HEK293 (cell line): ENCODE measurements around the gene PLEKHG3.

Source experiments
- CTCF ChIP-seq: fragments of 450-650 bp; formaldehyde crosslinking; IDR thresholded peaks from 2 replicates; pipeline ENCODE4 v1.5.1; 2016; ENCODE audit warnings: missing biosample characterization, missing genetic modification characterization
- SP7 ChIP-seq: fragments of 450-650 bp; formaldehyde crosslinking; IDR thresholded peaks from 2 replicates; pipeline ENCODE4 v1.5.1; 2016; ENCODE audit warnings: missing biosample characterization, missing genetic modification characterization
- TCF7L2 ChIP-seq: IDR thresholded peaks from 2 replicates; pipeline ENCODE4 v1.6.1; 2011; ENCODE audit warnings: low read depth, mild to moderate bottlenecking, inconsistent platforms, low read length, moderate library complexity, borderline replicate concordance
- YY1 ChIP-seq: fragments of 450-650 bp; formaldehyde crosslinking; IDR thresholded peaks from 2 replicates; pipeline ENCODE4 v1.5.1; 2018; ENCODE audit warnings: missing biosample characterization, missing genetic modification characterization
- ZBTB11 ChIP-seq: fragments of 450-650 bp; formaldehyde crosslinking; conservative IDR thresholded peaks from 2 replicates; pipeline ENCODE4 v1.5.1; 2016; ENCODE audit warnings: low read depth, missing biosample characterization, missing genetic modification characterization
- ZBTB17 ChIP-seq: fragments of 450-650 bp; formaldehyde crosslinking; IDR thresholded peaks from 2 replicates; pipeline ENCODE4 v1.5.1; 2016; ENCODE audit warnings: missing biosample characterization, missing genetic modification characterization
- ZNF274 ChIP-seq, 2 experiments: fragments of 200-500 bp in 1 of 2; fragments of 450-650 bp in 1 of 2; sonication (Bioruptor generic) in 1 of 2; formaldehyde crosslinking in 1 of 2; IDR thresholded peaks; 2 replicates each; pipeline versions ENCODE4 v1.5.1 to v1.6.1; 2014 to 2016; ENCODE audit warnings: borderline replicate concordance in 1 of 2, inconsistent platforms in 1 of 2, low read length in 1 of 2, missing biosample characterization in 1 of 2, missing genetic modification characterization in 1 of 2
- ZNF558 ChIP-seq: fragments of 450-650 bp; formaldehyde crosslinking; IDR thresholded peaks from 2 replicates; pipeline ENCODE4 v1.5.1; 2016; ENCODE audit warnings: missing biosample characterization, missing genetic modification characterization
- ZNF670 ChIP-seq: fragments of 450-650 bp; formaldehyde crosslinking; IDR thresholded peaks from 2 replicates; pipeline ENCODE4 v1.5.1; 2016; ENCODE audit warnings: missing biosample characterization, missing genetic modification characterization, low read depth
- ZNF785 ChIP-seq: fragments of 450-650 bp; formaldehyde crosslinking; IDR thresholded peaks from 2 replicates; pipeline ENCODE4 v1.5.1; 2016; ENCODE audit warnings: missing biosample characterization, missing genetic modification characterization
- ZNF792 ChIP-seq: fragments of 450-650 bp; formaldehyde crosslinking; IDR thresholded peaks from 2 replicates; pipeline ENCODE4 v1.5.1; 2016; ENCODE audit warnings: missing biosample characterization, missing genetic modification characterization
- TF ChIP-seq, protein P1 (sequence below): fragments of 450-650 bp; formaldehyde crosslinking; IDR thresholded peaks from 2 replicates; pipeline ENCODE4 v1.5.1; 2017; ENCODE audit warnings: missing biosample characterization, missing genetic modification characterization
- TF ChIP-seq, protein P2 (sequence below): fragments of 450-650 bp; formaldehyde crosslinking; IDR thresholded peaks from 2 replicates; pipeline ENCODE4 v1.5.1; 2016; ENCODE audit warnings: missing biosample characterization, missing genetic modification characterization

DNA sequence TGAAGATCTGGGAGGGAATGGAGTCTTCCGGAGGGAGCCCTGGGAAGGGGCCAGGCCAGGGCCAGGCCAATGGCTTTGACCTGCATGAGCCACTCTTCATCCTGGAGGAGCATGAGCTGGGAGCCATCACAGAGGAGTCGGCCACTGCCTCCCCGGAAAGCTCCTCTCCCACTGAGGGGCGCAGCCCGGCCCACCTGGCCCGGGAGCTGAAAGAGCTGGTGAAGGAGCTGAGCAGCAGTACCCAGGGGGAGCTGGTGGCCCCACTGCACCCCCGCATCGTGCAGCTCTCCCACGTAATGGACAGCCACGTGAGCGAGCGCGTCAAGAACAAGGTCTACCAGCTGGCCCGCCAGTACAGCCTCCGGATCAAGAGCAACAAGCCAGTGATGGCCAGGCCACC lies 37.7 kb downstream of the PLEKHG3 start:
- TF ChIP-seq ZNF558 (no peak), CTCF (tag by site-specific recombination) (no peak), TCF7L2 (no peak), ZNF274 (IDR thresholded peaks at IDR 0.05; ENCODE audit: low read length) (no peak), ZNF274 (tag by site-specific recombination; IDR thresholded peaks at IDR 0.05; ENCODE audit: borderline replicate concordance) (no peak), ZNF792 (tag by site-specific recombination) (no peak), YY1 (tag by site-specific recombination) (no peak), ZBTB17 (tag by site-specific recombination) (no peak), ZBTB11 (tag by site-specific recombination) (no peak), SP7 (tag by site-specific recombination) (no peak), ZNF785 (tag by site-specific recombination) (no peak), ZNF670 (tag by site-specific recombination) (no peak)
- TF ChIP-seq, protein P1, sequence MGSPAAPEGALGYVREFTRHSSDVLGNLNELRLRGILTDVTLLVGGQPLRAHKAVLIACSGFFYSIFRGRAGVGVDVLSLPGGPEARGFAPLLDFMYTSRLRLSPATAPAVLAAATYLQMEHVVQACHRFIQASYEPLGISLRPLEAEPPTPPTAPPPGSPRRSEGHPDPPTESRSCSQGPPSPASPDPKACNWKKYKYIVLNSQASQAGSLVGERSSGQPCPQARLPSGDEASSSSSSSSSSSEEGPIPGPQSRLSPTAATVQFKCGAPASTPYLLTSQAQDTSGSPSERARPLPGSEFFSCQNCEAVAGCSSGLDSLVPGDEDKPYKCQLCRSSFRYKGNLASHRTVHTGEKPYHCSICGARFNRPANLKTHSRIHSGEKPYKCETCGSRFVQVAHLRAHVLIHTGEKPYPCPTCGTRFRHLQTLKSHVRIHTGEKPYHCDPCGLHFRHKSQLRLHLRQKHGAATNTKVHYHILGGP (tag by site-specific recombination): no peak
- TF ChIP-seq, protein P2, sequence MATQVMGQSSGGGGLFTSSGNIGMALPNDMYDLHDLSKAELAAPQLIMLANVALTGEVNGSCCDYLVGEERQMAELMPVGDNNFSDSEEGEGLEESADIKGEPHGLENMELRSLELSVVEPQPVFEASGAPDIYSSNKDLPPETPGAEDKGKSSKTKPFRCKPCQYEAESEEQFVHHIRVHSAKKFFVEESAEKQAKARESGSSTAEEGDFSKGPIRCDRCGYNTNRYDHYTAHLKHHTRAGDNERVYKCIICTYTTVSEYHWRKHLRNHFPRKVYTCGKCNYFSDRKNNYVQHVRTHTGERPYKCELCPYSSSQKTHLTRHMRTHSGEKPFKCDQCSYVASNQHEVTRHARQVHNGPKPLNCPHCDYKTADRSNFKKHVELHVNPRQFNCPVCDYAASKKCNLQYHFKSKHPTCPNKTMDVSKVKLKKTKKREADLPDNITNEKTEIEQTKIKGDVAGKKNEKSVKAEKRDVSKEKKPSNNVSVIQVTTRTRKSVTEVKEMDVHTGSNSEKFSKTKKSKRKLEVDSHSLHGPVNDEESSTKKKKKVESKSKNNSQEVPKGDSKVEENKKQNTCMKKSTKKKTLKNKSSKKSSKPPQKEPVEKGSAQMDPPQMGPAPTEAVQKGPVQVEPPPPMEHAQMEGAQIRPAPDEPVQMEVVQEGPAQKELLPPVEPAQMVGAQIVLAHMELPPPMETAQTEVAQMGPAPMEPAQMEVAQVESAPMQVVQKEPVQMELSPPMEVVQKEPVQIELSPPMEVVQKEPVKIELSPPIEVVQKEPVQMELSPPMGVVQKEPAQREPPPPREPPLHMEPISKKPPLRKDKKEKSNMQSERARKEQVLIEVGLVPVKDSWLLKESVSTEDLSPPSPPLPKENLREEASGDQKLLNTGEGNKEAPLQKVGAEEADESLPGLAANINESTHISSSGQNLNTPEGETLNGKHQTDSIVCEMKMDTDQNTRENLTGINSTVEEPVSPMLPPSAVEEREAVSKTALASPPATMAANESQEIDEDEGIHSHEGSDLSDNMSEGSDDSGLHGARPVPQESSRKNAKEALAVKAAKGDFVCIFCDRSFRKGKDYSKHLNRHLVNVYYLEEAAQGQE (tag by site-specific recombination): no peak
